Nucleus accumbens (tissue), 56 donors: ENCODE results near the gene PGAP6.
"Not testable (repeated sequence)": the region's sequence is repeated elsewhere in the genome, so short reads cannot be mapped to it uniquely, and the experiment has no call there.

Experiments used
- DNase-seq, 56 donors: peaks; one replicate each; lab custom pipeline; 2025; lab: John Stamatoyannopoulos, UW

The PGAP6 gene, protein sequence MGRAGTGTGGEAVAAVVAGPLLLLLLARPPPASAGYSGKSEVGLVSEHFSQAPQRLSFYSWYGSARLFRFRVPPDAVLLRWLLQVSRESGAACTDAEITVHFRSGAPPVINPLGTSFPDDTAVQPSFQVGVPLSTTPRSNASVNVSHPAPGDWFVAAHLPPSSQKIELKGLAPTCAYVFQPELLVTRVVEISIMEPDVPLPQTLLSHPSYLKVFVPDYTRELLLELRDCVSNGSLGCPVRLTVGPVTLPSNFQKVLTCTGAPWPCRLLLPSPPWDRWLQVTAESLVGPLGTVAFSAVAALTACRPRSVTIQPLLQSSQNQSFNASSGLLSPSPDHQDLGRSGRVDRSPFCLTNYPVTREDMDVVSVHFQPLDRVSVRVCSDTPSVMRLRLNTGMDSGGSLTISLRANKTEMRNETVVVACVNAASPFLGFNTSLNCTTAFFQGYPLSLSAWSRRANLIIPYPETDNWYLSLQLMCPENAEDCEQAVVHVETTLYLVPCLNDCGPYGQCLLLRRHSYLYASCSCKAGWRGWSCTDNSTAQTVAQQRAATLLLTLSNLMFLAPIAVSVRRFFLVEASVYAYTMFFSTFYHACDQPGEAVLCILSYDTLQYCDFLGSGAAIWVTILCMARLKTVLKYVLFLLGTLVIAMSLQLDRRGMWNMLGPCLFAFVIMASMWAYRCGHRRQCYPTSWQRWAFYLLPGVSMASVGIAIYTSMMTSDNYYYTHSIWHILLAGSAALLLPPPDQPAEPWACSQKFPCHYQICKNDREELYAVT

DNA sequence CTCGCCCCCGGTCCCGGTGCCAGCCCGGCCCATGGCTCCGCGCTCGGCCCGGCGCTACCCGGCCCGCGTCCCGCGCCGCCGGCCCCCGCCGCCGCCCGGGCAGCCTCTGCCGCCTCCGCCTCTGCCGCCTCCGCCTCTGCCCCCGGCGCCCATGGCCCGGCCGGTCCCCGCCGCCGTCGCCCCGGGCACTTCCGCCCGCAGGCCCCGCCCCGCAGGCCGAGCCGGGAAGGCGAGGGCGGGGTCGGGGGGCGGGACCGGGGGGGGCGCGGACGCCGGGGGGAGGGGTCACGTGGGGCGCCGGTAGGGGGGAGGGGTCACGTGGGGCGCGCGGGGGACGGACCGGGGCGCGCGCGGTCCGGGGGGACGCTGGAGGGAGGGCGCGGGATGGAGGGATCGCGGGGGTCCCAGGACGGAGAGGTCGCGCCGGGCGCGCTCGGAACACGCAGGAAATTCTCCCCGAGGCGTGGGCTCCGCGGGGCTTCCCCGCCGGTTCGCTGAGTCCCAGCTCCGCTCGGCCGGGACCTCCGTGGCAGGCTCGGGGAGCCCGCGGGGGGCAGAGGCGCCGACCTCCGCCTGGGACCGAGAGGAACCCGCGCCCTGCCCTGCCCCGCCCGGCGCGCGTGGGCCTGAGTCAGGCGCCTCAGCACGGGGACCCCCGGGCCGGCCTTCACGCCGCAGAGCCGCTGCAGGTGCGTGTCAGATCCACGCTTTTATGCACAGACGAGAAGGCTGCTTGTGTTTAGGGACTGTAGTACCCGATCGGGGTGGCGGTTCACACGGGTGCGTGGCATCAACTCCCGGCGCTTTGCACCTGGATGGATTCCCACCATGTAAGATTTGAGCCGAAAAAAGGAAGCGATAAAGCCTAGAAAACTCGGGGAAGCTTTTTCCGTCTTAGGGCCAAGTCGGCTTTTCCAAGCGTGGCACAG, at the start of gene PGAP6:
TSS of gene PGAP6 (minus strand) at position 190 of the 929 bp plus-strand sequence. CDS start at position 33, 157 bp downstream.
- DNase-seq, result peak in 47 of 56 donors; percentile 15 to 84 (median 59)

DNA sequence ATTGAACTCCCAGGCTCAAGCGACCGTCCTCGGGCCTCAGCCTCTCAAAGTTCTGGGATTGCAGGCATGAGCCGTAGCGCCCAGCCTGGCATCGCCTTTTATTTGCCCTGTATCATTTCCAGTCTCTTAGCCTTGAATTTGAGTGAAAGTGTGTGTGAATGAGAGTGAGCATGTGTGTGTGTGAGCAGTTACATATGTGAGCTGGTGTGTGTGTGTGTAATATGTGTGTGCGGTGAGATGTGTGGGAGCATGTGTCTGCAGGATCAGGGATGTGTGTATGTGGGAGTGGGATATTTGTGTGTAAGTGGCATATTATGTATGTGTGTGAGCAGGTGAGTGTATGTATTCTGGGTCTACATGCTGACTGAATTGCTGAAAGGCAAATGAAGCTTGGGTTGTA, 49.1 kb upstream of the PGAP6 start:
- no peak for DNase-seq

DNA sequence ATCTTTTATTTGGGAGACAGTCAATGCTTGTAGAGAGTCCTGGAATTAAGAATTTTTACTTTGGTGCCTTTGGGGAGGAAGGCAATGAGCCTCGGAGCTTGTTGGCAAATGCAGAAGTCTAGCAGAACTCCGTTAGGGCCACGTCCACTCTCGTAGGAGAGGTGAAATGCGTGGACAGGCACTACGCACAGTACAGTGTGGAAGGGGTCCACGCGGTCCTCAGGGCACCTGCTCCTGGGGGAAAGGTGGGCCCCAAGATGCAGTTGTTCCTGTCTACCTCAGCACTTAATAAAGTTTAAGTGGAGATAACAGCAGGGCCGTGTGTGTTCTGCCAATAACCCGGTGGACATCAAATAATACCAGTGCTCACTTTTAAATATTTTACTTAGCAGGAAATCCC, 45.5 kb upstream of the PGAP6 start:
- no peak for DNase-seq

DNA sequence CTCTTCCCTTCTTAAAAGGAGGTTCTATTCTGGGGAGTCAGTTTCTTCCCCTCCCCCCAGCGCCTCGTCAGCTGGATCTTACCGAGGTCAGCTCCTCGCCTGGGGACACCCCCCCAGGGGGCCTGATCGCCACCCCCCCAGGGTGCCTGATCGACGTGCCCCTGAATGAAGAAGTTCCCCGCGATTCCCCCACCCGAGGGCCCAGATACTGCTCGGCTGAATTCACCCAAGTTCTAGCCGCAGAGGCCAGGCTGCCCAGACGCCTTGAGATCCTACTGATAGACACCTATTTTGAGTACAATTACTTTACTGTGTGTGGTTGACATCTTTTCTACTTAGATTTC, 45.1 kb upstream of the PGAP6 start:
- DNase-seq, result peak in 7 of 56 donors; percentile 14 to 40 (median 24)

DNA sequence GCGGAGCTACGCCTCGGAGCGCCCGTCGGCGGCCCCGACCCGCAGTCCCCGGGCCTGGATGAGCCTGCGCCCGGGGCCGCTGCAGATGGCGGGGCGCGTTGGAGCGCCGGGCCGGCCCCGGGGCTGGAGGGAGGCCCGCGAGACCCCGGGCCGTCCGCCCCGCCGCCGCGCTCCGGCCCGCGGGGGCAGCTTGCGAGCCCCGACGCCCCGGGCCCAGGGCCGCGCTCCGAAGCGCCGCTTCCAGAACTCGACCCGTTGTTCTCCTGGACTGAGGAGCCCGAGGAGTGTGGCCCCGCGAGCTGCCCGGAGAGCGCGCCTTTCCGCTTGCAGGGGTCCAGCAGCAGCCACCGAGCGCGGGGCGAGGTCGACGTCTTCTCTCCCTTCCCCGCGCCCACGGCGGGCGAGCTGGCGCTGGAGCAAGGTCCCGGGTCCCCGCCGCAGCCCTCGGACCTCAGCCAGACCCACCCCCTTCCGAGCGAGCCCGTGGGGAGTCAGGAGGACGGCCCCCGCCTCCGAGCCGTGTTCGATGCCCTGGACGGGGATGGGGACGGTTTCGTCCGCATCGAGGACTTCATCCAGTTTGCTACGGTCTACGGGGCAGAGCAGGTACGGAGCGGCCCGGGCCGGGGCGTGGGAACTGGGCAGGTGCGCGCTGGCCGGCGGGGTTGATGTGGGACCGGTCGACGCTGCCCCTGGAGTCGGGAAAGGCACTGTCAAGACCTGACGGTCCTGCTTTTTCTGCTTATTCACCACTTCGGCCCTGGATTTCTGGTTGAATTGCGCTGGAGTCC, 44.5 kb upstream of the PGAP6 start:
- peak in 6 of 56 donors; percentile 2 to 34 (median 20) for DNase-seq

DNA sequence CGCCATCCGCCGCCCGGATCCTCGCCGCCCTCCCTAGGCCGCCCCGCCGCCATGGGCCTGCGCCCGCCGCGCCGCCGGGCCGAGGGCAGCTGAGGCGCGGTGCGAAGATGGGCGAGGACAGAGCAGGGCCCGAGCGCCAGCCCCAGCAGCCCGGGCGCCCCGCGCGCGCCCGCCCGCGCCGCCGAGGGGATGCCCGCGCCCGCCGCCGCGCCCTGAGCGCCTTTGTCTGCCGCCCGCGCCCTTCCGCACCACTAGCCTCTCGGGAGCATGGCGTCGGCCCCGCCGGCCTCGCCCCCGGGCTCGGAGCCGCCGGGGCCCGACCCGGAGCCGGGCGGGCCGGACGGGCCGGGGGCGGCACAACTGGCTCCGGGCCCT, 43.9 kb upstream of the PGAP6 start:
- DNase-seq, result peak in 4 of 56 donors; percentile 39 to 54 (median 48)

DNA sequence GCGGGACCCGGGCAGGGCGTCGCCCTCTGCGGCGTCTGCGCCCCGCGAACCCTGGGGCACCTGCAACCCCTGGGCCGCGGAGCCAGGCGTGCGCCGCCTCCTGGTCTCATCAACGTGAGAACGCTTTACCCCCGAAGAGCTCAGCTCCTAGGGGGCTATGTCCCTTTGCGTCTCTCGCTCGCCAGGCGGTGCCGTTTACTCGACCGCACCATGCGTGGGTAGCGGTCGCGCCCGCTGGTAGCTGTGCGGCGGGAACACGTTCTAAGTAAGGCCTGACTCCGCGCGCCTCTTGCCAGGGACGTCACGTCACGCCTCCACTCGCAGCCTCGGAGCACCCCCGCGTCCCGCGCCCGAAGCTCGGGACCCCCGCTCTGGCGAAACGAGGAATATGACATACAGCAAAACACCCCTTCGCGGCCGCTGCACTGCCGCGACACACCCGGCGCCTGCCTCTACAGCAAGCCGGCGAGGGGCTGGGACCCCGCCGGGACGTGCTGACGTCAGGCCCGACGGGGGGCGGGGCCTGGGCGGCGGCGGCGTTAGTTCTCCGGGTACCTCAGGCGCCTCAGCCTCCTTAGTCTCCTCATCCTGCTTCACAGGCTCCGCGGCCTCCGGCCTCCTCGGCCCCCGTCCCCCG, 43.4 kb upstream of the PGAP6 start, which contains the start of gene RAB11FIP3:
TSS of gene RAB11FIP3 (plus strand) at position 568 of the 637 bp plus-strand sequence. CDS start 358 bp downstream, outside the sequence.
- peak in 54 of 56 donors; percentile 39 to 90 (median 81) for DNase-seq

DNA sequence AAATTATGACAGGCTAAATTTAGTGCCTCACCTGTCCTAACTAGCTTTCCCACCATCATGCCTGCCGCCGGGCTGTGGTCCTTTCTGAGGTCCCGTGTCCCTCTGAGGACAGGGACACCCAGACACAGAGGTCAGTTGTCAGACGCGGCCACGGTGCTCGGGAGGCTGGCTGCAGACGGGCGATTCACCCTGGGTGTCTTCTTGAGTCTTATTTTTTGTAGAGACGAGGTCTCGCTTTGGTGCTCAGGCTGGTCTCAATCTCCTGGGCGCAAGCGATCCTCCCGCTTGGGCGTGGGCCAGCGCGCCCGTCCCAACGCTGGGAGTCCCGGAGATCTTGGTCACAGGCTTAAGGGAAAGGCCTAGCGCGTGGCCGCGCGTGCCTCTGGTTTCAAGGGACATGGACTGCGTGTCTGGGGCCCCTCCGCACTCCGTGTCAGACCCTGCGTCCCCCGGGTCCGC, 42.9 kb upstream of the PGAP6 start:
- peak in 23 of 56 donors; percentile 25 to 74 (median 56) for DNase-seq

DNA sequence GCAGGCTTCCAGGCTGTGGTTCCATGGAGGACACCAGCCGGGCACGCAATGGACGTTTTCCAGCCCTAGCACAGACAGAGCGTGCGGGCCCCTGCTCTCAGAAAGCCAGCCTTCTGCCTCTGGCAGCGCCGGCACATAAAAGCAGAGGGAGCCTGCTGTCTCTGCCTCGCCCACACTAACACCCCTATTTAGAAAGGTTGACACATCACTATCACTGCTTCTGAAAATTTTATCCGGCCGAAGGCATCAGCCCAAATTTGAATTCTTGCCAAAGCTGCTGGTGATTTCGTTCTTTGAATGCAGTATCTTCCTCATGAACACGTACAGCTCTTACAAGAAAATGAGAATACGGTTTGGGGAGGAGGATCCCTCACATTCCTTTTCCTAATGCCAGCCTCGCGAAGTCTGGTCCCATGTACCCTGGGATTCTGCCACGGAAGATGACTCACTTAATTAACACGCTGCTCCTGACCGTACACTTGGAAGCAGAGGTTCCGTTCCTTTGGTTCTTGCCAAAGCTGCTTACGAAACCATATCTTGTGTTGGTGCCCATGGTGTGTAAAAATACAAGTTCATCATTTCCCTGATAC, 42.4 kb upstream of the PGAP6 start:
- peak in 37 of 56 donors; percentile 16 to 77 (median 50) for DNase-seq

DNA sequence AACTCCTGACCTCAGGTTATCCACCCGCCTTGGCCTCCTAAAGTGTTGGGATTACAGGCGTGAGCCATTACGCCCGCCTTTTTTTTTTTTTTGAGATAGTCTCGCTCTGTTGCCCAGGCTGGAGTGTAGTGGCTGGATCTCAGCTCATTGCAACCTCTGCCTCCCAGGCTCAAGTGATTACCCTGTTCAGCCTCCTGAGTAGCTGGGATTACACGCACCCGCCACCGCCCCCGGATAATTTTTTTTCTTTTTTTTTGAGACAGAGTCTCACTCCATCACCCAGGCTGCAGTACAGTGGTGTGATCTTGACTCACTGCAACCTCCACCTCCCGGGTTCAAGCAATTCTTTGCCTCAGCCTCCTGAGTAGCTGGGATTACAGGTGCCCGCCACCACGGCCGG, 40.4 kb upstream of the PGAP6 start:
- not testable (repeated sequence) for DNase-seq

DNA sequence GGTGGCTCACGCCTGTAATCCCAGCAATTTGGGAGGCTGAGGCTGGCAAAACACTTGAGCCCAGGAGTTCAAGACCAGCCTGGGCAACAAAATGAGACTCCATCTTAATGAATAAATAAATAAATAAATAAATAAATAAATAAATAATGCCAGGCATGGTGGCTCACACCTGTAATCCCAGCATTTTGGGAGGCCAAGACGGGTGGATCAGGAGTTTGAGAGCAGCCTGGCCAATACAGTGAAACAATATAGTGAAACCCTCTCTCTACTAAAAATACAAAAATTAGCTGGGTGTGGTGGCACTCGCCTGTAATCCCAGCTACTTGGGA, 33.4 kb upstream of the PGAP6 start:
- DNase-seq, result not testable (repeated sequence)

DNA sequence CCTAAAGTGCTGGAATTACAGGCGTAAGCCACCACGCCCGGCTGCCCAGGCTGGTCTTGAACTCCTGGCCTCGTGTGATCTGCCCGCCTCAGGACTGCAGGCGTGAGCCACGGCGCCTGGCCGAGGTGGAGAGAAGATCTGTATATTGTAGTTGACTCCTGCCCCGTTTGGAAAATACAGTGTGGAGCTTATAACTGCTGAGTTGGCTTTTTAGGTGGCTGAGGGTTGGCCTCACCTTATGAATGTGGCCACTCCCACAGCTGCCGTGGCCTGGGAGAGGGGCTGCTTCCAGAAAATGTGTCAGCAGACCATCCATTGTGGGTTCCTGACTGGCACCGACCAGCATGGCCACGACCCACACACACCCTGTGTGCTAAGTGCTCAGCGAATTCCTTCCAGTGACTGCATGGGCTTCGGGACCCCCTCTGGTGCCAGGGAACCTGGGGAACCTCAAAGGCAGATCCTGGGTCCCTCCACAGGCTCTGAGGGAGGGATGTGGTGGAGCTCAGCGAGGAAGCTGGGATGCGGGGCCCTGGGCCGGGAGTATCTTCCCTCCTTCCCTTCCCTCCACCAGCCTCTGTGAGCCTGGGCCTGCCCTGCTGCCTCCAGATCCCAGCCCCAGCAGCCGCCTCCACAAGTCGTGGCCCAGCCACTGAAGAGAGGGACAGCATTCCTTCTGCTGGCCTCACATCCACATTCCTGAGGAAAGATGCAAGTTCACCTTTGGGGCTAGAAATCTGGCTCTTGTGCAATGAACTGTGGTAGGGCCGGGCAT, 32.8 kb upstream of the PGAP6 start:
- no peak for DNase-seq

DNA sequence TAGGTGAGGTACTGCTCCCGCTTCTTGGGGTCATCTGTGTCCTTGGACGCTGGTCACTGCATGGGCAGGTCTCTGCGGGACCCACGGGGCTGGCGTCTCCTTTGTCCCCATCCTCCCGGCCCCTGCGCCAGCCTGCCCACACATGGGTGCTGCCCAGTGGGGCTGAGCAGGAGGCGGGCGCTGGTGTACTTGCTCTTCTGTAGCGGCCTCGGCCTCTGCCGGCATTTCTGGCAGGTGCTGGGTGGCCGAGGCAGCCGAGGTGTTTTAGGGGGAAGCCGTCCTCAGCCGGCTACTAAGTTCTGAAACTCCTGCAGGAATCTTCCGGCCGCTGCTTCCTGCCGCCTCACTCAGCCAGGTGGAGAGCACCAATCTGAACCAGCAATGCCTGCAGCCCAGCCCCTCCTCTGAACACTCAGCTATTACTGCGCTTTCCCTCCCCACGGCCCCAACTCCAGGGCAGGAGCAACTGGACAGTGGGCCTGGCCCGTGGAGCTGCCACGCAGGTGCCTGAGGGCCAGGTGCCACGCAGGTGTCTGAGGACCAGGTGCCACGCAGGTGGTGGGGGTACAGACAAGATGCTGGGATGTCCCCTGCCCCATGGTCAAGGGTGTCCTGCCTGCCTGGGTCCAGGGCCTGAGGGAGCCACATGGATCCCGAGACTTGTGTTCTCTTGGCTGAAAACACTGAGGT, 29.9 kb upstream of the PGAP6 start:
- DNase-seq, result no peak

DNA sequence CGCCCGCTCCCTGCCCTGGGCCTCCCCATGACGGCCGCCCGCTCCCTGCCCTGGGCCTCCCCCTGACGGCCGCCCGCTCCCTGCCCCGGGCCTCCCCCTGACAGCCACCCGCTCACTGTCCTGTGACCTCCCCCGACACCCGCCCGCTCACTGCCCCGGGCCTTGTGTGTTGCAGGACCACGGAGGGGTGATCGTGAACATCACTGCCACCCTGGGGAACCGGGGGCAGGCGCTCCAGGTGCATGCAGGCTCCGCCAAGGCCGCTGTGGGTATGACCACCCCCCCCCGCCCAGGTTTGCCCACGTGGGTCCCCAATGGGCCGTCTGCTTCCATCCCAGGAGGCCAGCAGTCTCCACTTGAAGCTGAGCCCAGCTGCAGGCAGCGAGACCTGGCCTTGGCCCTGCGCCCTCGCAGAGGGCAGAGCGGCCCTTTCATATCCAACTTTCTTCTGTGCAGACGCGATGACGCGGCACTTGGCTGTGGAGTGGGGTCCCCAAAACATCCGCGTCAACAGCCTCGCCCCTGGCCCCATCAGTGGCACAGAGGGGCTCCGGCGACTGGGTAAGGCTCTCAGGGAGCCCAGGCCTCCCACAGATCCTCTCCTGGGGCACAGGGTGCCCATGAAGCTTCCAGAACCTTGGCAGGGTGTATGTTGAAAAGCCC, 28.9 kb upstream of the PGAP6 start:
- DNase-seq, result no peak

DNA sequence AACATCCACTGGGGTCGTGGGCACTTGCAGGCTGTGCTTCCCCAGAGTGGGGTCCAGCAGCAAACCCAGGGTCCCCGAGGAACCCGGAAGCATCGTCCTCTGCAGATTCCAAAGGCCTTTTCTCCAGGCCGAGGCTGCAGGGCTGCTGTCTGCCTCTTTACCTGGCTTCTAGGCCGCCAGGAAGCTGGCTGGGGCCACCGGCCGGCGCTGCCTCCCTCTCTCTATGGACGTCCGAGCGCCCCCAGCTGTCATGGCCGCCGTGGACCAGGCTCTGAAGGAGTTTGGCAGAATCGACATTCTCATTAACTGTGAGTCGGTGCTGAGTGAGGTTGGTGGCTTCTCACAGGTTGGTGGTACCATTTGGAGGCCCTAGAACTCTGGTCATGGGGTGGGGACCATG, 25.5 kb upstream of the PGAP6 start:
- no peak for DNase-seq

DNA sequence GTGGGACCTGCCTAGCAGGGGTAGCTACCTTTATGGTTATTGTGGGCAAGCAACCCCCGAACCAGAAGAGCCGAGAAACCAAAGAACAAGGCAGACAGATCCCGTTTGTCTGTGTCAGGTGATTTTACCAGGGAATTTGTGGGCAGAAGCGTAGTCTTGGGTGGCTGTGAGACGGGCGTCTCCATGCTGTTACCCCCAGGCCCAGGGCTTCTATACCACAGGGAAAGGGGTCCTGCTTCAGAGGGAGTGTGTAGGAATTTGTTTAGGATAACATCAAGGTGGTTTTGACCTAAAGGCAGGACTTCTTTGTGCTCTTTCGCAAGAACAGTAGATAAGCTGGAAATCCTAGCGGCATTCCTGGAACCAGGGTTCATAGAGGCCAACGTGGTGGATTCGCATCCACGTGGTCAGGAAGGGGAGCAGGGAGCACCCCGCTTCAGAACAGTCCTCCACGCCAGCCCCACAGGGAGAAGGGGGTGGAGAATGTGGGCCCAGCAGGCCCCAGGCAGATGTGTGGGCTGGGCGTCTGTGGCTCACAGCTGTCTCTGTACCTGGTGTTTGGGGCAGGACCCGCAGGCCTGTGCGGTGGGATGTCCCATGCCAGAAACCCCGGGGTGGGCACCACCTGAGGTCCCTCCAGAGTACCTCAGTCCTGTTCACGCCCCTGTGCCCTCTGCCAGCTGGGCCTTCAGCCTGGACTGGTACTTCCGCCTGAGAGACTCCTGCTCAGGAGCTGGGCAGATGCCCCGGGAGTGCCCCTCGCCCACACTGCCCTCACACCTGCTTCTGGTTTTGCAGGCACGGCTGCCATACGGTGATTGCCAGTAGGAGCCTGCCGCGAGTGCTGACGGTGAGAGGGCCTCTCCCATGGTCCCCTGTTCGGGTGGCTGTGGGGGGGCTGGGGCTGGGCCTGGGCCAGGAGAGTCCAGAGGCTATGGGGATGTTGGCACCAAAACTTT, 24.0 kb upstream of the PGAP6 start:
- DNase-seq, result no peak
